ENCODE results near the gene PPP1R37.

Gene PPP1R37

DNA sequence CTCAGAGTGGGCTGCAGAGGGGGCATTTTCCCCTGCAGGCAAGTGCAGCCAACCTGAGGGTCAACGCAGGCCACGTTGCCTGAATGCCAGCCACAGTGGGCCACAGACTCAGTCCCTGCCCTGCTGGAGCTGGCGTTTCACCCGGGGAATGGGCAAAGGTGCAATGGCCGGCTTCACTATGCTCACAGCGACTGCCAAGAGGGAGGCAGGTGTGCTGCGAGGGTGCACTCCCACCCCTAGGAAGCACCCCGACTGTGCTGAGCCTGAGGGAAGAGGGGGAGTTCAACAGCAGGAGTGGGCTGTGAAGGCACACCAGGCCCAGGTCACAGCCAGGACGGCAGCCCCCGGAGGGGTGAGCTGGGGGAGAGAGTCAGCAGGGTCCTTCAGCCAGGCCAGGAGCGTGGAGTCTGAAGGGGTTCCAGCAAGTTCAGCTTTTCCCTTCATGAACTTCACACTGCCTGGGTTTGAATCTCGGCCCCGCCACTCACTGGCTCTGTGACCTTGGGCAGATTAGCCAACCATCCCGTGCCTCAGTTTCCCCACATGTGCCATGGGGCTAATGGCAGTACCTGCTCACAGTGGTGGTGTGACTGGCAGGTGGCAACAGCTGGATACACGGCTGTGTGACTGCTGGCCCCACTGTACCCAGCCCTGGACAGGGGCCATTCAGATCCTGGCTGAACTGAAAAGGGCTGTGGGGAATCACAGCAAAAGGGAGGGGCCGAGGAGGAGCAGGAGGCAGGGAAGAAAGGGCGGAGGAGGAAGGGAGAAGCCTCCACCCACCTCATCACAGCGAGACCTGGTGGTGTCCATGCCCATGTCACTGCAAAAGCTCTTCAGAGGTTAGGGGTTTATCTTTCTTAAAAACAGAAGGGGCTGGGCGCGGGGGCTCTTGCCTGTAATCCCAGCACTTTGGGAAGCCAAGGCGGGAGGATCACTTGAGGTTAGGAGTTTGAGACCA, 77.4 kb downstream of the PPP1R37 start:
- DNase-seq (ENCODE audit: low spot score), result no peak

DNA sequence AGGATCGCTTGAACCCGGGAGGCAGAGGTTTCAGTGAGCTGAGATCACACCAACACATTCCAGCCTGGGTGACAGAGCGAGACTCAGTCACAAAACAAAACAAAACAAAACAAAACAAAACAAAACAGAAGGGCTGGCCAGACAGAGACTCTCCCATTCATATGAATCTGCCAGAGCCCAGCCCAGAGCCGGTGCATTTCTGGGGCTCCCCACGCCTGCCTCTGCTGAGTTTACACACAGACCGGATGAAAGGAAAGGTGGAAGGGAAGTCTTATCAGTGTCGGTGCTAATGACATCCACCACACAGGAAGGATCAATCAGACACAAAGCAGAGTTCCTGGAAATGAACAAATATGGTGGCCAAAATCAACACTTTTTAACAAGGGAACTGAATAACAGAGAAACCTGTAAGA, 78.2 kb downstream of the PPP1R37 start:
- DNase-seq (ENCODE audit: low spot score), result no peak

- no peak for DNase-seq (ENCODE audit: low spot score)
Measured at GRCh38 chr19:45172173-45172572, 79.2 kb downstream of the PPP1R37 start.

DNA sequence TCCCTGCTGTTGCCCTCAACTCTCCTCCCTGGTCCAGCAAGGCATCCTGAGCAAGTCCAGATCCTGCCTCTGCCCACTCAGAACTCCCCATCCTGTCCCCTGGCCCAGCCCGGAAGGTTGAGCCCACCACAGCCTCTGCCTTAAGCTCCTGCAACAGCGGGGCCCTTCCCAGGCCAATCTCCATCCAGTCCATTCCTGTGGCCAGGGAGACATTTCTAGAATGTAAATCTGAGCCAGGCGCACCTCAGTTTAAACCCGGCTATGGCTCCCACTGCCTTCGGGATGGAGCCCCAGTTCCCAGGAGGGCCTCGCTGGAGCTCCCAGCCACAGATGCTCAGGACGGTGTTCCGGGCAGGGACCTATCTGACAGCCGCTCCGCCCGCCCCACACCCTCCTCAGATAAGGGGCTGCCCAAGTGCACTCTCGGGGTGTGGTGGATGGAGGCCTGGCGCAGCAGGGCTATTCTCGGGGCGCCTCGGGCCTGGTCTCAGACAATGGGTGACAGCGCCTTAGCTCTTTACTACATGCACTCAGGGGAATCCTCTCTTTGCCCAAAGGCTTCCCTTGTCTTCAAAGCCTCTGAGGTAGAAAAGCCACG, 79.7 kb downstream of the PPP1R37 start:
- no peak for DNase-seq (ENCODE audit: low spot score)

DNA sequence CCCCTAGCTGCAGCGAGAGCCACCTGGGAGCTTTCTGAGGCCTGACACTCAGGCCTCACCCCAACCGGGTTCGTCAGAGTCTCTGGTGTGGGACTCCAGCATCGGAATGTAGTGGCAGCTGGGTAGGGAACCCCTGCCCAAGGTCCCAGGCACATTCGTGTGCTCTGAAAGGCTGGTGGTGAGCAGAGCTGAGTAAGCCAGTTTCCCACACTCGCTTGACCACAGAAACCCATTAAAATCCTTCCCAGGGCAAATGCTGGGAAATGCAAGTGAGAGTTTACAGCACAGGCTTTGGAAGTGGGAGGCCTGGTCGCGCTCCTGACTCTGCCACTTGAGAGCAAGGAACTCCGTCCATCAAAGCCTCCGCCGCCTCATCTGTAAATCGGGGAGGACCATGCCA, 80.8 kb downstream of the PPP1R37 start:
- DNase-seq (ENCODE audit: low spot score), result no peak

DNA sequence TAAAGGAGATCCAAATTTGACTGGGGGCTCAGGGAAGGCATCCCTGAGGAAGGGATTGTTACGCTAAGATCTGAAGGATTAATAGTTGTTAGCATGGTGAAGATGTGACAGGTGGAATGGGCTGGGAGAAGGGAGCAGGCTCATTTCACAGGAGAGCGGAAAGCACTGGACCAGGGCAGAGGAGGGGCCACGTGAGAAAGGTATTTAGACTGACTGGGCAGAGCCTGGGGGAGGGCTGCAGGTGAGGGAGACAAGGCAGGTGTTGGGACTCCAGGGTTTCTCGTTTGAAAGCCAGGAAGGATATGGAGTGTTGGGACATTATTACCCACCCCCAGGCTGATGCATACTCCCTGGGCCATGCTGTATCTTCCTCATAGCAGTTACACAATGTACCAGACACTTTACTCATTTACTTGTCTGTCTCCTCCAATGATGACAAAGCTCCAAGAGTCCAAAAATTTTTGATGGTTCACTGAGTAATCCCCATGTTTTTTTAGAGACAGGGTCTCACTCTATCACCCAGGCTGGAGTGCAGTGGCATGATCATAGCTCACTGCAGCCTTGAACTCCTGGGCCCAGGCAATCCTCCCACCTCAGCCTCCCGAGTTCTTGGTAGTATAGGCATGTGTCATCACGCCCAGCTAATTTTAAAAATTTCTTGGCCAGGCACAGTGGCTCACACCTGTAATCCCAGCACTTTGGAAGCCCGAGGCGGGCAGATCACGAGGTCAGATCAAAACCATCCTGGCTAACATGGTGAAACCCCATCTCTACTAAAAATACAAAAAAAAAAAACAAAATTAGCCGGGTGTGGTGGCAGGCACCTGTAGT, 82.8 kb downstream of the PPP1R37 start:
- DNase-seq (ENCODE audit: low spot score), result no peak

DNA sequence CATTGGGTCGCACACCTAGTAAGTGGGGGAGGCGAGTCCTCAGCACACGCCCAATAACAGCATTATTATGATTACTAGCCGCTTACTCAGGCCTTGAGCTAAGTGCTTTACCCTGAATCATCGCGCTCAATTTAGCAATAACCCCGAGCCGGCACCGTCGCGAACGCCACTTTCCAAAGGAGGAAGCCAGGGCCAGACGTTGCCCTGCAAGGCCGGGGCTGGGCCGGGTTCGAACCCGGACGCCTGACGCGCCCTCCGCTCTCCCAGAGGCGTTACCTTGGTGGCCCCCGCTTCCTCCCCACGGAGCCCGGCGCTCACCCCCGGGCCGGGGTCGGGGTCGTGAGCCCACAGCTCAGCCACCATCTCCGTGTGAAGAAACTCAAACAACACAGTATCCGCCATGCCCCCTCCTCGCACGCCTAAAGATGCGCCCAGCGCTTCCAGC, 84.9 kb downstream of the PPP1R37 start, which contains the start of gene TRAPPC6A:
Gene TRAPPC6A, minus strand, starts transcription at position 421 of the 445 bp plus-strand sequence. Its CDS starts 19 bp downstream, at position 402.
- no peak for DNase-seq (ENCODE audit: low spot score)

DNA sequence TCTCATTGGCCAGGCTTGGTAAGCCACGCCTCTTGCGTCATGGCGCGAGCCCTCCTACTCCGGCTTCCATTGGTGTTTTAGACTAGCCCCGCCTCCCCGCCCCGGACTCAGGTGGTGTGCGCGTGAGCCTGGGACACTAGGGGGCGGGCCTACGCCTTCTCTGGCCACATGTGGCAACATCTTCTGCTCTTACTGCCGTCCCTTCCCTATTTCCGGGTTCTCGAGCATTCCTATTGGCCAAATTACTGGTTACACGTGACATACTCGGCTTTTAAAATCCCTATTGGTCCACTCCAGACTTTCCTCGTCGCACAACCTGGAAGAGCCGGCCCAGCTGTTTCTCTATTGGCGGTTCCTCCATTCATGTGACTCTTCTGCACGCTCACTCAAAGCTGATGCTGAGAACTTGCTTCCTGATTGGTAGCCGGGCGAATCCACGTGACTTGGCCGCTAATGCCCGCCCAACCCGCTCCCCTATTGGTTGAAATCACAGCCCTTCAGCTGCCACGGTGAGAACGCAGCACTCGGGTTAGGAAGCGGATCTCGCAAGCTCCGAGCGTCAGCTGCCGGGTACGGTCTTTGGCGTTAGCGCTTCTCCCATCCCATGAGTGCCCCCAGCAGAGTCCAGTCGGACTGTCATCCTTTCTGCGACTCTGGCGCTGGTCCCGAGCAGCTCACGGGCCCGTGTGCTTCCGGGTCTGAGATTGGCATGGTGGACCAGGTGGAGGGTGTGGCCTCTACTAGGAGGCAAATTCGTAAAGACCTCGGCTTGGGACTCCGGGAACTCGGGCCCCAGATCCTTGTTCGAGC, 85.5 kb downstream of the PPP1R37 start, which contains the start of gene BLOC1S3:
Gene BLOC1S3, plus strand, starts transcription at position 523 of the 810 bp plus-strand sequence. CDS start 513 bp downstream, outside the sequence.
- peak; percentile 100 for DNase-seq (ENCODE audit: low spot score)

- no peak for DNase-seq (ENCODE audit: low spot score)
Measured at GRCh38 chr19:45179072-45179891, 86.3 kb downstream of the PPP1R37 start.

- DNase-seq (ENCODE audit: low spot score), result no peak
Measured at GRCh38 chr19:45179892-45180370, 87.0 kb downstream of the PPP1R37 start.

DNA sequence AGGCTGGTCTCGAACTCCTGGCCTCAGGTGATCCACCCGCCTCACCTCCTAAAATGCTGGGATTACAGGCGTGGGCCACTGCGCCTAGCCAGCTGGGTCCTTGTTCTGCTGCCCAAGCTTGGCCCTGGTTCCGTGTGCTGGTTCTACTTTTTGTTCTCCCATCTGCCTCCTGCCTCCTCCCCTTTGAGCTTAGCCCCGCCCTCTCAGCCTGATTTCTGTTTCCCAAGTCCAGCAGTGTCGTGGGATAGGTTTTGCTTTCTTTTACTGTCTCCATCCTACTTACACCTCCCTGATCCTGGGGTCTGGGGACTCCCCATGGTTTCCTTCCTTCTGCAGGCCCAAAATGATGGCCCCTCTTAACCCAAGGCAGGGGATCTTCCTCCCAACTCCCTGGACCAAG, 88.0 kb downstream of the PPP1R37 start:
- DNase-seq (ENCODE audit: low spot score), result no peak

DNA sequence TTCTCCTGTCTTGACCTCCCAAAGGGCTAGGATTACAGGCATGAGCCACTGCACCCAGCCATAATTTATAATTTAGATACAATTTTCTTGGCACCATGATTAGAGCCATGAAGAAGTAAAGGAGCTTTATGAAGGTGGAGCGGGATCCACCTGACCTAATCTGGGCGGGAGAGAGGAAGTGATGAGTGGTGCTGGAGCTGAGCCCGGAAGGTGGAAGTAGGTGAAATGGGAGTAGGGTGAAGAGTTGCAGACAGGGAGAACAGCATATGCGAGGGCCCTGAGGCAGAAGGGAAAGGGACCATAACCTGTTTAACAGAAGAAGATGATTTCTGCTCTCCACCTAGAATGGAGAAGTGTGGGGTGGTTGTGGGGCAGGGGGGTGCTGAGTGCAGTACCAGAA, 89.8 kb downstream of the PPP1R37 start:
- DNase-seq (ENCODE audit: low spot score), result no peak

DNA sequence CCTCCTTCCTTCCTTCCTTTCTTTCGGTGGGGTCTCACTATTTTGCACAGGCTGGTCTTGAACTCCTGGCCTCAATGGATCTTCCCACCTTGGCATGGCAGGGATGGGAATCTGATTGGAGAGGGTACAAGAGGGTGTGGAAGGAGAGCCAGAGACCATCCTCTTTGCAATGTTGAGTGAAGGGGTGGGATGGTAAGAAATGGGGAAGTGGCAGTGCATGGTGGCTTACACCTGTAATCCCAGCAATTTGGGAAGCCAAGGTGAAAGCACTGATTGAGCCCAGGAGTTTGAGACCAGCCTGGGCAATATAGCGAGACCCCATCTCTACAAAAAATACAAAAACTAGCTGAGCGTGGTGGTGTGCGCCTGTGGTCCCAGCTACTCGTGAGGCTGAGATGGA, 91.1 kb downstream of the PPP1R37 start:
- no peak for DNase-seq (ENCODE audit: low spot score)

- no peak for DNase-seq (ENCODE audit: low spot score)
Measured at GRCh38 chr19:45186509-45187334, 93.7 kb downstream of the PPP1R37 start.

DNA sequence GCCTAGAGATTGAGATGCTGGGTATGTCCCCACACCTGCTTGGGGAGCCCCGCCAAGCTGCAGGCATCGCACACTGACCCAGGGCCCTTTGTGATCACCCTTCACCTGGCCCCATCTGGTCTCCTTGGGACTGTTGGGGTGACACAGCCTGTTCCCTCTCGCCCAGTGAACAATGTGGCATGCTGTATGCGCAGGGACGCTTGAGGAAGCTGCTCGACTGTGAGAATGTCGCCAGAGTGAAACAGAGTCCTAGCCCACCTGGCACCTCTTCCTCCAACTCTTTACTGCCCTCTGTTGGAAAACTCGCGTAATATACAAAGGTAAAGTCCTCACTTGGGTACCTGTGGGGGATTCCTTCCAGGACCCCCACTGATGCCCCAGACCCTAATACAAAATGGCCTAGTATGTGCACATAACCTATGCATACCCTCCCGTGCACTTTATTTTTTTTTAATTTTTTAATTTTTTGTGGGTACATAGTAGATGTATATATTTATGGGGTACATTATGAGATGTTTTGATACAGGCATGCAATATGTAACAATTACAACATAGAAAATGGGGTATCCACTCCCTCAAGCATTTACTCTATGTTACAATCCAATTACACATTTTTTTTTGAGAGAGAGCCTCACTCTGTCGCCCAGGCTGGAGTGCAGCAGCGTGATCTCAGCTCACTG, 94.6 kb downstream of the PPP1R37 start:
- DNase-seq (ENCODE audit: low spot score), result no peak

DNA sequence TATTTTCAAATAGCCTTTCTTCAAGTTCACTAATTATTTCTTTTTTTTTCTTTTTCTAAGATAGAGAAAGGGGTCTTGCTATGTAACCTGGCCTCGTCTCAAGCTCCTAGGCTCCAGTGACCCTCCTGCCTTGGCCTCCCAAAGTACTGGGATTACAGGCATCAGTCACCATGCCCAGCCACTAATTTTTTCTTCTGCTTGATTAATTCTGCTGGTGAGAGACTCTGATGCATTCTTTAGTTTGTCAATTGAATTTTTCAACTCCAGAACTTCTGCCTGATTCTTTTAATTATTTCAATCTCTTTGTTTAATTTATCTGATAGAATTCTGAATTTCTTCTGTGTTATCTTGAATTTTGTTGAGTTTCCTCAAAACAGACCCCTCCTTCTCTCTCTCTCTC, 97.0 kb downstream of the PPP1R37 start:
- no peak for DNase-seq (ENCODE audit: low spot score)

DNA sequence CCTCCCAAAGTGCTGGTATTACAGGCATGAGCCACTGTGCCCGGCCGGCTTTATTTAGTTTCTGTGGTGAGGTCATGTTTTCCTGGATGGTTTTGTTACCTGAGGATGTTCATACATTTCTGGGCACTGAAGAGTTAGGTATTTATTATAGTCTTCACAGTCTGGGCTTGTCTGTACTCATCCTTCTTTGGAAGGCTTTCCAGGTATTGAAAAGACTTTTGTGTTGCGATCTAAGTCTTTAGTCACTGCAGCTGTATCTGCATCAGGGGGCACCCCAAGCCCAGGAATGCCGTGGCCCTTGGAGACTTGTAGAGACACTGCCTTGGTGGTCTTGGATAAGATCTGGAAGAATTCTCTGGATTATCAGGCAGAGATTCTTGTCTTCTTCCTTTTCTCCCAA, 98.4 kb downstream of the PPP1R37 start:
- DNase-seq (ENCODE audit: low spot score), result no peak

DNA sequence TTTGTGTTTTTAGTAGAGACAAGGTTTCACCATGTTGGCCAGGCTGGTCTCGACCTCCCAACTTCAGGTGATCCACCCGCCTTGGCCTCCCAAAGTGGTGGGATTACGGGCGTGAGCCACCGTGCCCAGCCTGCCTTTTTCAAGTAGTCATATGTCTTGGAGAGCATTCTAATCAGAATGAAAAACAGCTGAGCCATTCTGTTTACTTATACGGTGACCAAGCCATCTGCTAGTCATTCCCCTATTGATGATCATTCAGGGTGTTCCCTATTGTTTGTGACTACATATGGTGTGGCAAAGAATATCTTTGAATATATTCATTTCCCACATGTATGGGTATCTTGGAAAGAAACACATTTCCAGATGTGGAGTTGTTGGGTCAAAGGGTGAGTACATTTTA, 102.8 kb downstream of the PPP1R37 start:
- DNase-seq (ENCODE audit: low spot score), result no peak
